OCI-LY7 (cell line): ENCODE results near the gene PANX3. TPM values are rescaled to one million over a fixed set of nuclear protein-coding genes. Genes with fewer than 3 reads are reported as not detected.

Experiments used
- BruUV-seq: library from RNA; stranded (reverse); fragments of 400-500 nt; replicated peaks from 2 replicates; lab custom pipeline; 2021; lab: Mats Ljungman, UMichigan
- CTCF ChIA-PET: fragments of 300-600 bp; sonication (Branson Sonifier 250); formaldehyde crosslinking; loops from one replicate; lab custom pipeline; 2022; ENCODE audit warnings: antibody characterized with exemption; ENCODE audit not compliant: unreplicated experiment; lab: Charles Lee
- POLR2A ChIA-PET: fragments of 300-600 bp; sonication (Branson Sonifier 250); formaldehyde crosslinking; loops from one replicate; lab custom pipeline; 2022; ENCODE audit warnings: antibody characterized with exemption; lab: Charles Lee
- DNase-seq: peaks from one replicate; pipeline ENCODE4 v3.0.0-alpha.2; 2015; ENCODE audit warnings: low spot score
- H2AFZ ChIP-seq: fragments of 200-600 bp; sonication (generic), shearing (Covaris generic); 2 replicates; pipeline ENCODE4 v1.6.1; 2014; ENCODE audit warnings: mild to moderate bottlenecking, antibody characterized with exemption, low read length, moderate library complexity
- H3K27ac ChIP-seq: fragments of 200-600 bp; sonication (generic); 2 replicates; pipeline ENCODE4 v1.5.1; 2014; ENCODE audit warnings: mixed run types, low read depth, mild to moderate bottlenecking, moderate library complexity, low read length, inconsistent platforms; ENCODE audit not compliant: poor library complexity, severe bottlenecking
- H3K36me3 ChIP-seq: fragments of 200-600 bp; sonication (generic); 2 replicates; pipeline ENCODE4 v1.6.1; 2014; ENCODE audit warnings: mild to moderate bottlenecking, antibody characterized with exemption, low read length, moderate library complexity, mixed read lengths; ENCODE audit not compliant: insufficient read depth
- H3K4me1 ChIP-seq: fragments of 200-600 bp; sonication (generic); 2 replicates; pipeline ENCODE4 v1.5.1; 2014; ENCODE audit warnings: mild to moderate bottlenecking, low read length; ENCODE audit not compliant: insufficient read depth, poor library complexity, severe bottlenecking
- H3K4me2 ChIP-seq: fragments of 200-600 bp; sonication (generic); 2 replicates; pipeline ENCODE4 v1.6.1; 2014; ENCODE audit warnings: mild to moderate bottlenecking, low read length
- H3K4me3 ChIP-seq: fragments of 200-600 bp; sonication (generic); 2 replicates; pipeline ENCODE4 v1.5.1; 2014; ENCODE audit warnings: mild to moderate bottlenecking, low read depth, low read length; ENCODE audit not compliant: poor library complexity, severe bottlenecking
- H3K79me2 ChIP-seq: fragments of 200-600 bp; sonication (generic); 2 replicates; pipeline ENCODE4 v1.6.1; 2016; ENCODE audit warnings: low read depth, mild to moderate bottlenecking, low read length, moderate library complexity, mixed read lengths; ENCODE audit not compliant: insufficient read depth
- H3K9me2 ChIP-seq: fragments of 200-600 bp; sonication (generic); 2 replicates; pipeline ENCODE4 v1.6.1; 2016; ENCODE audit warnings: mild to moderate bottlenecking, low read length, mixed read lengths; ENCODE audit not compliant: insufficient read depth
- H3K9me3 ChIP-seq: fragments of 200-600 bp; sonication (generic); 2 replicates; pipeline ENCODE4 v1.6.1; 2014; ENCODE audit warnings: mild to moderate bottlenecking, mixed run types, low read length, mixed read lengths
- H4K20me1 ChIP-seq: fragments of 200-600 bp; sonication (generic); 2 replicates; pipeline ENCODE4 v1.6.1; 2014; ENCODE audit warnings: mild to moderate bottlenecking, antibody characterized with exemption, low read length, moderate library complexity, mixed read lengths; ENCODE audit not compliant: insufficient read depth
- EZH2phosphoT487 ChIP-seq: fragments of 200-600 bp; sonication (generic); IDR thresholded peaks from 2 replicates; pipeline ENCODE4 v1.6.1; 2018; ENCODE audit warnings: low read depth, borderline replicate concordance, mild to moderate bottlenecking, mixed run types, antibody characterized with exemption, low read length, moderate library complexity, mixed read lengths
- intact Hi-C: fragments of 100-400 bp; cut with micrococcal nuclease; formaldehyde crosslinking; loops from one replicate; pipeline ENCODE4 v1.10.0; 2022; ENCODE audit not compliant: unreplicated experiment
- total RNA-seq, 2 experiments: library from RNA; depleted of rRNA in 1 of 2; stranded (reverse); fragments of >200 nt in 1 of 2; shearing (Covaris generic) in 1 of 2; gene quantifications; 2 replicates each; pipeline ENCODE4 v1.2.3, GENCODE V29; 2014 to 2022
- TF ChIP-seq, protein P1 (sequence below): fragments of 200-600 bp; sonication (generic); conservative IDR thresholded peaks from 2 replicates; pipeline ENCODE4 v1.5.1; 2014; ENCODE audit warnings: mild to moderate bottlenecking, antibody characterized with exemption, low read length, moderate library complexity, mixed read lengths

Gene PANX3
- total RNA-seq, 2 experiments from 2014 or later, result not detected

DNA sequence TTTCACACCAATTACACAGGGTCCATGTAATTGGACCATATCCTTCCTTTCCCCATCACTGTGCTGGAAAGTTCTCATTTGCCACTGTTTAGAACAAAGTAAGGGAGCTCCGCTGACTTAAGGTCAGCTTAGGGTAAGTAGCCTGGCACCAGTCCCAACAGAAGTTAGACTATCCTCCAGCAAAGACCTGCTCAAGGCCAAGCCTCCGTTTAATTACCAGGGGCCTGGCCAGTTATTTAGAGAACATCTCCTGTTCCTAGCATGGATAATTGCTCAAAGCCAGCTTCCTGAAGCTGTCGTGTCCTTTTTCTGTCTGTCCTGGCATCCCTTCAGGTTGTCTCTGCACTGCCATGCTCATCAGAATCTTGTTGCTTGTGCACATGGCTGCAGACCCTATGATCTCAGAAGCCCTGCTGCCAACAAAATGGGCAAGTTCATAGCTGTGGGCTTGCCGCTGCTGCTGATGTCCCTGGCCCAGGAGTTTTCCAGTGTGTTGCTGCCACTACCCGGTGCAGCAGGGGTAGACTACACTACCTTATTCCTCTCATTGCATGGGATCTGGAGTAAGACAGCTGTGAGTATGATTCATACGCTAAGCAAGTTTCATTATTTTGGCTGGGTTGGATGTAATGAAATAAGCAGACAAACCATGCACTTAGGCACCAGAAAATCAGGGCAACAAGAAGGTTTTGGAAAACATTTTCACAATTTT lies 33.4 kb upstream of the PANX3 start:
- Histone ChIP-seq H3K9me2 (no peaks in the 10 kb centered on the region), H3K36me3 (no peaks in the 10 kb centered on the region), H3K4me2 (no peak overlapping the region), H3K4me1 (no peaks in the 10 kb centered on the region), H4K20me1 (no peaks in the 10 kb centered on the region), H3K79me2 (no peaks in the 10 kb centered on the region), H3K27ac (no peak overlapping the region), H2AFZ (no peak overlapping the region), H3K4me3 (no peak overlapping the region), H3K9me3 (no peaks in the 10 kb centered on the region)
- no peak for TF ChIP-seq EZH2phosphoT487
- TF ChIP-seq, protein P1, sequence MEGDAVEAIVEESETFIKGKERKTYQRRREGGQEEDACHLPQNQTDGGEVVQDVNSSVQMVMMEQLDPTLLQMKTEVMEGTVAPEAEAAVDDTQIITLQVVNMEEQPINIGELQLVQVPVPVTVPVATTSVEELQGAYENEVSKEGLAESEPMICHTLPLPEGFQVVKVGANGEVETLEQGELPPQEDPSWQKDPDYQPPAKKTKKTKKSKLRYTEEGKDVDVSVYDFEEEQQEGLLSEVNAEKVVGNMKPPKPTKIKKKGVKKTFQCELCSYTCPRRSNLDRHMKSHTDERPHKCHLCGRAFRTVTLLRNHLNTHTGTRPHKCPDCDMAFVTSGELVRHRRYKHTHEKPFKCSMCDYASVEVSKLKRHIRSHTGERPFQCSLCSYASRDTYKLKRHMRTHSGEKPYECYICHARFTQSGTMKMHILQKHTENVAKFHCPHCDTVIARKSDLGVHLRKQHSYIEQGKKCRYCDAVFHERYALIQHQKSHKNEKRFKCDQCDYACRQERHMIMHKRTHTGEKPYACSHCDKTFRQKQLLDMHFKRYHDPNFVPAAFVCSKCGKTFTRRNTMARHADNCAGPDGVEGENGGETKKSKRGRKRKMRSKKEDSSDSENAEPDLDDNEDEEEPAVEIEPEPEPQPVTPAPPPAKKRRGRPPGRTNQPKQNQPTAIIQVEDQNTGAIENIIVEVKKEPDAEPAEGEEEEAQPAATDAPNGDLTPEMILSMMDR, result no peak
- no peak for DNase-seq
- intact Hi-C loops, result no loop called here
- ChIA-PET POLR2A (interaction anchor here (0.6 to 1.4 kb wide), 3 partner anchors 10 to 184 kb away, joined by 3 to 4 read pairs (median 3); no protein-coding TSS in a partner anchor), CTCF (no interaction called here)
- BruUV-seq, result no TSS peak

DNA sequence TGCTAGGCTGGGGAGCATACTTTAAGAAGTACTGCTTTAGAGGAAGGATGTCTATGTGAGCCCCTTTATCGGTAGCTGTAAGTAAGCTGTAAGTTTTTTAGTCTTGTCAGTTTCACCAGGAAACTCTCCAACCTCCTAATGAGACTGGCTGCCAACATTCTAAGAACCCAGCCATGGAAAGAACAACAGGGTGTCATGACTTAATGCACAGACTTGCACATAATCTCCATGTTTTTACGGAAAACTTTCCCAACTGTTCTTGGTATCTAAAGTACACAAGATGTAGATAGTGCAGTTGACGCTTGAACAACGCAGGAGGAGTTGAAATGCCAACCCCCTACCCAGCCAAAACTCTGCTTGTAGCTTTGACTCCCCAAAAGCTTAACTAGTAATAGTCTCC lies 32.5 kb upstream of the PANX3 start:
- intact Hi-C loops, result no loop called here
- Histone ChIP-seq H3K9me3 (no peaks in the 10 kb centered on the region), H3K4me1 (no peaks in the 10 kb centered on the region), H3K4me3 (no peak overlapping the region), H3K79me2 (no peaks in the 10 kb centered on the region), H3K4me2 (no peak overlapping the region), H4K20me1 (no peaks in the 10 kb centered on the region), H3K27ac (no peak overlapping the region), H3K9me2 (no peaks in the 10 kb centered on the region), H3K36me3 (no peaks in the 10 kb centered on the region), H2AFZ (no peak overlapping the region)
- TF ChIP-seq, protein P1, result no peak
- no peak for TF ChIP-seq EZH2phosphoT487
- CTCF ChIA-PET, result no interaction called here
- POLR2A ChIA-PET, result interaction anchor here (0.6 to 1.4 kb wide), 2 partner anchors 11 to 184 kb away, joined by 3 to 4 read pairs; no protein-coding TSS in a partner anchor
- DNase-seq, result no peak
- BruUV-seq, result no TSS peak

DNA sequence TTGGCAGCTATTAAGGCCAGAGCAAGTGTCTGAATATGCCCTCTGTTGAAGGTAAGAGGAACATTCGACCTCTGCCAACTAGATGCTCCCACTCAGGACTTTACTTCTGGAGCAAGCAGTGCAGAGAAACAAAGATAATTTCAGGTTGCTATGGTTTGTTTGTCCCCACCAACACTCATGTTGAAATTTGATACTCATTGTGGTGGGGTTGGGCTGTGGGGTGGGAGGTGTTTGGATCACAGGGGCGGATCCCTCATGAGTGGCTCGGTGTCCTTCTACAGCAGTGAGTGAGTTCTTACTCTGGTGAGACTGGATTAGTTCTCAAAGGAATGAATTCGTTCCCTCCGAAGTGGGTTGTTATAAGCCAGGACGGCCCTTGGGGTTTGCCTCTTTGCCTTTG lies 29.4 kb upstream of the PANX3 start:
- Histone ChIP-seq H3K9me2 (no peaks in the 10 kb centered on the region), H3K4me1 (no peaks in the 10 kb centered on the region), H3K4me3 (no peak overlapping the region), H2AFZ (no peak overlapping the region), H3K9me3 (no peaks in the 10 kb centered on the region), H4K20me1 (no peaks in the 10 kb centered on the region), H3K79me2 (no peaks in the 10 kb centered on the region), H3K36me3 (no peaks in the 10 kb centered on the region), H3K4me2 (no peak overlapping the region), H3K27ac (no peak overlapping the region)
- ChIA-PET POLR2A (no interaction called here), CTCF (no interaction called here)
- no peak for DNase-seq
- intact Hi-C loops, result no loop called here
- TF ChIP-seq, protein P1, result no peak
- no peak for TF ChIP-seq EZH2phosphoT487
- BruUV-seq, result no TSS peak
